NOMO-1 treated with dmso at 0.1 percent for 144 hours (cell line): Measurements from ENCODE around the gene SLC6A1.

Experiments used
- DNase-seq: peaks from one replicate; lab custom pipeline; 2025; ENCODE audit not compliant: unreplicated experiment; lab: John Stamatoyannopoulos, UW

SLC6A1 gene

DNA sequence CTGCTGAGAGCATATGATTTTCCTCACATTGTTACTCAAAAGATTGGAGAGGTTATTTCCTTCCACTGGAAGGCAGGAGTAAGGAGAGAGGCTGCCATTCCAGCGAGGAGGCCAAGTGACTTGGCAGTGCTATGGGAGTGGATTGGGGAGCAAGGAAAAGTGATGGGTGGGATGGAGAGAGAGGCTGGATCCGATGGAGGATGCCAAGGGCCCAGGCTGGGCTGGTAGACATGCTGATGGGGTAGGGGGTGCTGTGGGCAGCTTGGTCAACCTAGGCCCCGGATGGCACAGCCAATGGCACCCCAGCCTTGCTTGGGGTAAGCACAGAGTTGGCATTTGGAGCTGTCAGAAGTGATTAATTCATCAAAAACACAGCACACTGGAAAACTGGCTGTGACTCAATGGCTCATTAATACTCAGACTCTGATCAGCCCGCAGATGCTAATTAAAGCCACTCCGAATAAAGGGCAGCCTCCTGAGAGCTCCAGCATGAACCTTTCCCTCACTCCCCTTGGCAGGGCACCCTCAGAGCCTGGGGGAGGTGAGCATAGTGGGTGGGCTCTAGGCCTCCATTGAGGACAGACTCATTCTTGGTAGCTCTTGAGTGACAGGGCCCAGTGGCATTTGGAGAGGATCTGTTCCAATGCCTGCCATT lies 22.1 kb upstream of the SLC6A1 start:
- DNase-seq = no peak

DNA sequence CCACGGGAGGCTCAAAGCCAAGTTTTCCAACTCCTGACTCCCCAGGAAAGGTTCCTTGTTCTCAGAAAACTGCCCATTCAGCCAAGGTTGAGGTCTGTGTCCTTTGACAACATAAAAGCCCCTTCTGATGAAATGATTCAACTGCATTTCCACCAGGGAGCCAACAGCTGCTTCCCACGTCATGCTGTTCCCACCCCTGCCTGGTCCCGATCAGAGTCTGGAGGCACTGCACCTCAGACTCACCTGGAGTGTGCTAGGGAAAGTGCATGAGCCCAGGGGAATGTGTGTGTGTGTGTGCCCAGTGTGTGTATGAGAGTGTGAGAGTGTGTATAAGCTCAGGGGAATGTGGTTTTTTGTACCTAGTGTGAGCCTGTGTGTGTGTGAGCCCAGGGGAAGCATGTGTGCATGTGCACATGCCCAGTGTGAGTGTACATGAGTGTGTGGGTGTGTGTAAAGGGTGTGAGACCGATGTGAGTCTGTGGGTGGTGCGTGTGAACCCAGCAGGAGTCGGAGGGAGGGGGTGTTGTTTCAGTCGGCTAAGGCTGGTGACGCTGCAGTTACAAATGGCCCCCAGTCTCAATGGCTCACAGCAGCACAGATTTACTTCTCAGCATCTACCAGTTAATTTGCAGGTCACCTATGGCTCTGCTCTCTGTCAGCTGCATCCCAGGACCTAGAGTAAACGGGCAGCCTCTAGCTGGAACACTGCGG lies 20.3 kb upstream of the SLC6A1 start:
- no peak for DNase-seq

DNA sequence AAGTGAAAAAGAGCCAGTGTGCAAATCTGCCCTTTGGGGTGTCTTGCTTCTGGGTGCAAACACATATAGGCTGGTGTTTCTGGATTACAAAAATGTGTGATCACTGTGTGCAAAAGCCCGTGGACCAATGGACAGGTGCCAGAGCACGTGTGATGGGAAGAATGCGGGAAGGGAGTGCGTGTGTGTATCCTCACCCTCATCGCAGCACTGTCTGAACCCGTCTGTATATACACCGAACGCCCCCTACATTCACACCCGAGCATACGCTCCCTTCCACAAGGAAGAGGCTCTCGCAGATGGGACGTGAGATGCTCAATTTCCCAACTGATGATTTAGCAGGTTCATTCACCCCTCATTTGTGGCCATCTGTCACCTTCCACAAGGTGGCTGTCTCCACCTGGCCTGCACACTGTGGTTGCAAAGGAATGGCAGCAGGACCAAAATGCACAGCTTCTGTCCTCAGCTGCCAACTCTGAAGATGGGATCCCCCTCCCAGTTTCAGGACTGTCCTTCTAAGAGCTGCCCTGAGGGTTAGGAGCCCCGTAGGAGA lies 19.4 kb upstream of the SLC6A1 start:
- no peak for DNase-seq

DNA sequence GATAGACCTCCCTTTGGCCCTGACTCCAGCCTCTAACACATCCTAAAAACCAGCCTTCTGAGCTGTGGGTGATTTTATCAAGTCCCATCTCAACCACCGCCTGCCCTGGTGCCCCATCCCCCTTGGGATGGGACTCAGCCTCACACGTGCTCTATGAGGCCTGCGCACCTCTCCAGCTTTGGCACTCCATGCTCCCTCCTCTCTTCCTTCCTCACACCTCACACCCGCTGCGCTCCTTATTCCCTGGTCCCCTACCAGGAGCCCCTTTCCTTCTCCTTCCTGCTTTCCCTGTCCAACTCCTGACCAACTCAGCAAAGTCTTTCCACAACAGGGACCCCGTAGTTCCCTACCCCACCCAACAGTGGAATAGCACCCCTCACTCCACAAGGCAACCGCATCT lies 18.4 kb upstream of the SLC6A1 start:
- DNase-seq = no peak

DNA sequence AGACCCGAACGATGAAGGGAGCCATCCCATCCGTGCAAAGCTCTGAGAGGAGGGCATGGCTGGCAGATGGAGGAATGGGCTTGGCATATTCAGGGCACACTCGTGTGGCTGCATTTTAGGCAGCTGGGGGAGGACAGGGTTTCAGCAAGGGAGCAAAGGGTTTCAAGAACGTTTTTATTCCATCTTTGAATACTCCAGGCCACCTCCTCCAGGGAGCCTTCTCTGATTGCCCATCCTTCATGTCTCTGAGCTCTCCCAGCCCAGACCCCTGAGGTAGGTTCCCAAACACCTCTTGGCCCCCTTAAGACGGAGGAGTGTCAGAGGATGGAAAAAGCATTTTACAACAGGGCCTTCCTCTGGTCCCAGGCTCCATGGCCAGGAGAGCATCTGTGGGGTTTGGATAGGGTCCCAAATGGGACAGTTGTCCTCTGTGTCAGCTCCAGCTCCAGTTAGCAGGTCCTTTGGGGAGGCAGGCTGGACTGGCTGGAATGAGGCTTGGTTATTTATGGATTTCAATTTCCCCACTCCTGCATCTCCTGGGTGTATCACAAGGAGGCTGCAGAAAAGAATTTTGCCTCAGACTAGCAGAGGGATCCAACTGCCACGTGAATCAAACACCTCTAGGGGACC lies 17.7 kb upstream of the SLC6A1 start:
- no peak for DNase-seq

DNA sequence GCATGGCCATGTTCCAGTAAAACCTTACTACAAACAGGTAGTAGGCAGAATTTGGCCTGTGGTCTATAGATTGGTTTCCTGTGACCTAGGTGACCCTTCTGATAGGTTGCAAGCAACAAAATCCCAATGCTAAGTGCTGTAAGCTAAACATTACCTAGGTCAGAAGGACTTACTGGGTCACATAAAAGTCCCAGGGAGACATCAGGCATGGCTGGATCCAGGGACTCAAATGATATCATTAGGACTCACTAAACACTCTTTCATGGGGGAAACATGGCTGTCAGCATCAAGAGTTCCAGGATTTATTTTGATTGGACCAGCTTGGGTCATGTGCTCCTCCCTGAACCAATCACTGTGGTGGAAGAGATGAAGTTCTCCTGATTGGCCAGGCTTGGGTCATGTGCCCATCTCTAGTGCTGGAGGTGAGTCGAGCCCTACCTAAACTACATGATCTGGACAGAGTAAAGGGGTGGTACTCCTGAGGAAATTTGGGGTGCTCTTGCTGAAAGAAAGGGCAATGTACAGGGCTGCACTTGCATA lies 16.8 kb upstream of the SLC6A1 start:
- DNase-seq = no peak

DNA sequence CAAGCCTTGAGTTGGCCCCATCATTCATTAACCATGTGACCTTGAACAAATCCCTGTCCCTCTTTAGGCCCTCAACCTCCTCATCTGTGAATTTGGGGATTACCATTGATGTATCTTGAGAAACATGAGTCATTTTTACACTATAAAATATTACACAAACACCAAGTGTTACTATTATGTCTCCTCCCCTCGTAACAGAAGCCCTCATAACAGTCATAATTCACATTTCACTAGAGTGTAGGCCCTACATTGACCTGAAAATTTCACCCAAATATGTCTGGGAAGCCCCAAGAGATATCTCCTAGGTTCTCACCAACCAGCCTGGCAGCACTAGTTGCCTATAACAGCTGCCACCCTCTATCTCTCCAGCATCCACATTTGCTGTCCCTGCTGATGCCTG lies 15.8 kb upstream of the SLC6A1 start:
- no peak for DNase-seq

DNA sequence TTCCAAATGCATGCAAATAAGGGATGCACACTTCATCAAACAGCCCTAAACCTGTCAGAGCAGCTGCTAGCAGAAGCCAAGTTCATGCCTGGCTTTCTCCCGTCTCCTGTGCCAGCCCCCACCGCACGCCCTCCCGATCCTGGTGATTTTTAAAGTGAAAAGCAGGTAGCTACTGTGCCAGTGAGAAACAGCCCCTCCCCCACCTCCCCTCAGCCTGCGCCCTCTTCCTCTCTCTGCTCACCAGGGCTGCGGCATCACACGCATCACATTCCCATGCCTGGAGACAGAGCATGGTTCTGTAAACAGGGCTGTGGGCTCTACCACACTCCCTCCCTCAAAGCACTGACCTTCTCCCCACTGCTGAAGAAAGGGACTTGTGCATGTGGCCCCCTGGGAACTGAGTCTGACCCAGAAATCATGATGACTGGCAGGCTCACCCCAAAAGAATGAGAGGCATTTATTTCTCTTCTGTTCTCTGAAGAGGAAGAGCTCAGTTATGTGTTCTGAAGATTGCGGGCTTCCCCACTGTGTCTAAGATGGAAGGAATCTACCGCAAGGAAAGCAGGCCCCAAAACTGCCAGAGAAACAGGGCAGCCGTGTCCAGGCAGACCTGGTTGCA lies 14.5 kb upstream of the SLC6A1 start:
- DNase-seq = no peak

DNA sequence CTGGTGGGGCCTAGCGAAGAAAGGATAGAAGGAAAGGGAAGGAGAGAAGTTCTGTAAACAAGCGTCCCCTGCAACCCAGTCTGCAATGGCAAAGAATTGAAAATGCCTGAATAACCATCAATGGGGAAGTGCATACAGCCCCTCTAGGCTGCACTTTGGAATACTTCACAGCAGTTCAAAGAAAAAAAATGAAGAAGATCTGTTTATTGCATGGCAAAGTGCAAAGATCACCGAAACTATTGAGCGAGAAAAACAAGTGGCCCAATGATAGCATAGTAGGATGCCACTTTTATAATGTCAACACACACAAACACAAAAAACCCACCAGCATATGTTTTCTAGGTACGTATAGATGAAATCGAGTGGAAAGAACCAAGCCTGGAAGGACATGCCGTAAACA lies 13.6 kb upstream of the SLC6A1 start:
- no peak for DNase-seq

DNA sequence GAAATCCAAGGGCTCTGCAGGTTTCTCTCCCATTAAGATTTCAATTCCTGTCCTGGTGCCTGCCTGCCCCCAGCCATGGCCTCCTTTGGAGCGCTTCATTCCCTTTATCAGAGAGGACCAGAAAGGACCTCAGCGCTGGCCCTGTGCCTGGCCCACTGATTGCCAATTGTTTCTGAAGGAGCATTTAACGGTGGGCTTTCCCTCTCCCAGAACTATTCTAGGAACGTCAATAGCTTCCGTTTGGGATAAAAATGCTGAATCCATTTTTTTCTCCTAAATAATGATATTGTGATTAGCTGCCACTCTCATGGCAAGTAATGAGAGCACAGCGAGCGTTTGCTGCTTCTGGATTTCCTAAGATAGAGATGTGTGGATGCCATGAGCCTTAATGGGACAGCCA lies 12.2 kb upstream of the SLC6A1 start:
- no peak for DNase-seq

DNA sequence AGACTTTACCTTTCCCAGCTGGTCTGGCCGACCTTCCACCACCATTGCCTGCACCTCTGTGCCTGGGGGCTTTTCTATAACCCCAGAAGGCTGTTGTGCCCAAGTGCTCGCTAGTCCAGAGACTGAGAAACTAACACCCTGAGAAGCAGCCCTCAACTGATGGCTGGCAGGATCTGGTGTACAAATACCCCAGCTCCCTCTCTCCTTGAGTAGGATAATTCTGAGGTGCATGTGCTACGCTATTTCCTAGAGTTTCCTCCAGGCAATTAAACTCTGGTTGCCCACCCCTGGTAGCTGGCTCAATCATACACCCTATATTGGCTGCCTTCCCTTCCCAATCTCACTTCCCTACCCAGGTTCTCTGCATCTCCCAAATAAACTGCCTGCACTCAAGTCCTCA lies 11.5 kb upstream of the SLC6A1 start:
- DNase-seq = no peak

DNA sequence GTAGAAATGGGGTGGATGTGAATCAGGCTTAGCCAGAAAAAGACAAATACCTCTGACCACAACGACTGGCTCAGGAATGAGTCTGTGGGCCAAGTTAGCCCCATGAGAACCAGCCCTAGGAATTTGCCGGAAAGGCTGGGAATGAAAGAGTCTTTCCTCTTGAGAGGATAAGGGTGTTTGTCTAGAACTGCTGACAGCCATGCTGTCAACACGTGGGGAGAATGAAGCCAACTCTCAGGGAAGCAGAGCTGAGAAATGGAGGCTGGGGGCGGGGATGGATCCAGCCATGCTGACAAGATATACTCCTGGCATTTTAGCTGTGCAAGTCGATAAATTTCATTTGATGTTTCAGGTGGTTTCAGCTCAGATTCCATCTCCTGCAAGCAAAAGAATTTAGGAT lies 10.6 kb upstream of the SLC6A1 start:
- DNase-seq = no peak

DNA sequence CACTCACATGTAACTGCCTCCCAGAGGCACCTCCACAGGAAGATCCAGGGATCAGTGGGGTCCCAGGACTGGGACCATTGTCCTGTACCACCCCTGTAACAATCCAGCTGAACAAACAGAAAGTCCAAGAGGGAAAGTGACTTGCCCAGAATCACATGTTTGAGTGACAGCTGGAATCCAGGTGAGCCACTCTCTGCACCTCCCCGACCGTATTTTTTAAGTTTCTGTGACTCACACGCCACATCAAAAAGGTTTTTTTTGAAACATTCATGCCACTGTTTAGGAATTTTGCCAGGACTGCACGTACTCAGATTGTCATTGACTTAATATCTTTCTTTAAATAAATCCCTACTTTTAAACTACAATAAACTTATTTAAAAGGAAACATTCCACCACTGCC lies 9.8 kb upstream of the SLC6A1 start:
- DNase-seq = no peak

DNA sequence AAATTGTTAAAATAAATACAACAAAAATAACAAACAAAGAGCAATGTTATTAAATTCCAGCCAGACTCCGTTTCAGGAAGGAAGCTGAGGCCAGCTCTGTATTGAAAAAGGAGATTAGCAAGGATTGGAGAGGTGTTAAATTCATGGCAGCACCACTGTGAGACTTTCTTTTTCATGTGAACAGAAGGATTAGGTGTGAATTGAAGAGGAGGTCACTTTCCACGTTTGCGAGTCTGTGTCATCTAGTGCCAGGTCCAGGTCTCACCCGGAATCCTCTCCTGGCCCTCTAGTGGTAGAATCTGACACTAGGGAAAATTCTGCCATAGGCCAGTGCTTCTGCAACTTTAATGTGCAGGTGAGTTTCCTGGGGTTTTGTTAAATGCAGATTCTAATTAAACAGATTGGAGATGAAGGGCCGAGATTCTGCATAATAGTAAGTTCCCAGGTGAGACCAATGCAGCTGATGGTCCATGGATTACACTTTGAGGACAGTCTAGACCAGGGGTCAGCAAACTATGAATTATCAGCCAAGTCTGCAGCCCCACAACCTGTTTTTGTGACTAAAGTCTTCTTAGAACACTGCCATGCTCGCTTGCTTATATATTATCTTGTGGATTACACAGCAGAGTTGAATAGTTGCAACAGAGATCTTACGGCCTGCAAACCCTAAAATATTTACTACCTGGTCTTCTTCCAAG lies 9.2 kb upstream of the SLC6A1 start:
- no peak for DNase-seq

DNA sequence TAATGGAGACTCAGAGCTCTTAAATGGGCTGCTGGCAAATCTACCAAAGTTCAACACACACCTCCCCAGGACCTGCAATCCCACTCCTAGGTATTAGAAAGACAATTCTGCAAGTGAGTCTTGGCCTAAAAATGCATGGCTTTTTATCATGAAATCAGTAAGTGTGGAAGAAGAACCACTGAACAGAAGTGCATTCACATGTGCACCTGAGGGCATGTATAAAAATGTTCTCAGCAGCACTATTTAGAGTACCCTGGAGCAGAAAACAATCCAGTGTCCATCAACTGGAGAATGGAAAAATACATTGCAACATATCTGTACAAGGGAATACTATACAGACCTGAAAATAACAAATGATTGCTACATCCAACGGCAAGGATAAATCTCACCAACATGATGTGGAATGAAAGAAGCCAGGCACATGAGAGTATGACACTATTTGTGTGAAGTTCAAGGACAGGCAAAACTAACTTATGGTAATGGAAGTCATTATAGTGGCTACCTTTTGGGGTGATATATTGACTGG lies 8.1 kb upstream of the SLC6A1 start:
- DNase-seq = no peak

DNA sequence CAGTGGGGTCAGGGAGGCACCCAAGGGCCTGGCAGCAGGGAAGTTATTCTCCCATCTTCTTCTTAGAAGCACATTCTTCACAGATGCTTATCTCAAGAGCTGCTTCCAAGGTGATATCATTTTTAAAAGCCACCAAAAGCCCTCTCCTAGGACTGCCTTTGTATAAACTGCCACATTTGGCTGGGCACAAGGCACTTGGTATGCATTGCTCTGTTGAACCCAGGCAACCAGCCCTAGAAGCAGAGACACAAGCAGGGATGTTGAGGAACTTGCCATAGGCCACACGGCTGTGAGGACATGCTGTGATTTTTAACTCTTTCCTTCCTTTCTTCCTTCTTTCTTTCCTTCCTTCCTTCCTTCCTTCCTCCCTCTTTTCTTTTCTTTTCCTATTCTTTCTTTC lies 7.4 kb upstream of the SLC6A1 start:
- DNase-seq = no peak

DNA sequence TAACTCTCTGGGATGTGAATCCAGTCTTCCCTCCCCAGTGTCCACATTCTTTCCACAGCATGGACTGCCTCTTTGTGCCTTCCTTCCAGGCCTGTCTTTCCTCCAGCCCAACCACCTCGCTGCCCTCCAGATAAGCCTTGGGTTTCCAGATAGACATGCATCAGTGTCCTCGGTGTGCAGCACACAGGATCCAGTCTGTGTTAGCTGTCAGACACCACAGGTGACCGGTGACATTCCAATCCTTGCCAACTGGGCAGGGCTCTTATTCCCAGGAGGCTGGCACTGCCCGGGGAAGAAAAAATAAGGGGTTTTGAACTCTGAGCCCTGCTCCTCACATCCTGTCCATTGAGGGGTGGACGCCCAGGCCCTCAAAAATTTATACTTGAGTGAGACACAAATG lies 6.0 kb upstream of the SLC6A1 start:
- DNase-seq = no peak

DNA sequence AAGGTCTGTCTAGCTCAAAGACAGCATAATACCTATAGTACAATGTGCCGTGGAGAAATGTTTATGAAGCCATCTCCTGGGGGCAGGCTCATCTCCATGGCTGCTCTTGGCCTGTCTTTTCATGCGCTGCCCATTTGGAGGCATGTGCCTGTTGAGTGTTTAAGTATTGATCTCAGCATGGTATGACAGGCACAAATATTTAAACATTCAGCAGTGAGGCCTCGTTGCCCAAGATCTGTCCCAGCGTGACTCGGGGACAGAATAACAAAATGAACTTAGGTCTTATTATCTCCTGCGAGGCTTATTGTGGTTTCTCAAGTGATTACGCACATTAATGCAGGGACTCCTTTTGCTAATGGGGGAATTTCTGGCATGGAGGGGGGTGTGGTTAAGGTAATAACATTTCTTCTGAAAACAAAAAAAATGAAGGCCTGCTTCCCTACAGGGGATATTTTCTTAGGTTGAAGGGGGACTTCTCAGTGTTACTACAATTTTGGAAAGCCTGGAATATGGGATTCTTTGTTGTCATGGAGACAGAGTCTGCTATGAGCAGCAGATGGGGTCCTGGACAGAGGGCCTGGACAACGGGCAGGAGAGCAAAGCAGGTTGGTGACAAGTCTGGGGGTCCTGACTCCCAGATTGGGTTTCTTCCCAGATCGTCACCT lies 4.4 kb upstream of the SLC6A1 start:
- DNase-seq = no peak

DNA sequence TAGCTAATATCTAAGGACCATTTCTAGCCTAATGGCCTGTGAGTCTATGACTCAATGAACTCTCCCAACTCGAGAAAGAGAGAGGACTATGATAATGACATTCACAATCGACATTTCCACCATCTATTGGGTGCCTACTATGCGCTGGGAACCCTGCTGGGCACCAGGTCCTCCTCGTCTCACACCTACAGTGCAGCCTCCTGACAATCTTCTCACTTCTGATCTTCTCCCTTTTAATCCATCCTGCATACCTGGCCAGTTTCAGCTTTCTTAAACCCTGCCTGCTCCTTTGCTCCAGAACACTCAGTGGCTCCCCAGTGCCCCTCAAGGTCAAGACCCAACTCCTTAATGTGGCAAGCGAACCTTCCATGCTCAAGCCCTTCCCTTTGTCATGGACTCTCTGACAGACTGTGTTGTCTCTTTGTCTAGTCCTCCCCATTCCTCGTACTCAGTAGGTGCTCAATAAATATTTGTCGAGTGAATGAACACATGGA lies 3.5 kb upstream of the SLC6A1 start:
- no peak for DNase-seq
